IPS-11a (cell line): ENCODE data around the gene UBE2N.
"Not testable (repeated sequence)": the region's sequence is repeated elsewhere in the genome, so short reads cannot be mapped to it uniquely, and the experiment has no call there.

Source experiments
- H3K4me3 ChIP-seq: one replicate; pipeline ENCODE4 v1.5.1; 2013; ENCODE audit warnings: low read depth, low read length, control low read depth

Gene UBE2N

GRCh38 chr12:93415723-93416464 is 25.9 kb downstream of the UBE2N start:
- H3K4me3 ChIP-seq, result no peak overlapping the region

GRCh38 chr12:93413064-93413463 is 28.7 kb downstream of the UBE2N start:
- H3K4me3 ChIP-seq, result no peak overlapping the region

DNA sequence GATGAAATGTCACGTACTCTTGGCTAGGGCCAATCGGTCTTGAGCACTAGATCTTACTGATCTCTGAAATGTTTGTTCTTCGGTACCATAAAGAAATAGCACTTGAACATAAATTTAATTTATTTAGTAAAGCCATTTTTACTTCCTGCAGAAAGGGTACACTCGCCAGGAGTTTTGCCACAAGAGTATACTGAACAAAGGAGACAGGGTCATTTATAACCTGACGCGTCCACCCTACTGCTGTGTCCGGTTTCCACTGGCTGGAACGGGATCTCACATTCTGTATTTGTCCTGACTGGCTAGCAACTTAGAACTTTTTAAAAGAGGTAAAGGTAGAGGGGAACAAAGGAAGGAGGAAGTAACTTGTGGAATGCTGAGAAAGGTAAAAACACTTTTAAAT is 29.4 kb downstream of the UBE2N start:
- H3K4me3 ChIP-seq, result not testable (repeated sequence)

- not testable (repeated sequence) for H3K4me3 ChIP-seq
Measured at GRCh38 chr12:93411060-93411459, 30.7 kb downstream of the UBE2N start.

- not testable (repeated sequence) for H3K4me3 ChIP-seq
Measured at GRCh38 chr12:93409343-93410187, 32.2 kb downstream of the UBE2N start.

DNA sequence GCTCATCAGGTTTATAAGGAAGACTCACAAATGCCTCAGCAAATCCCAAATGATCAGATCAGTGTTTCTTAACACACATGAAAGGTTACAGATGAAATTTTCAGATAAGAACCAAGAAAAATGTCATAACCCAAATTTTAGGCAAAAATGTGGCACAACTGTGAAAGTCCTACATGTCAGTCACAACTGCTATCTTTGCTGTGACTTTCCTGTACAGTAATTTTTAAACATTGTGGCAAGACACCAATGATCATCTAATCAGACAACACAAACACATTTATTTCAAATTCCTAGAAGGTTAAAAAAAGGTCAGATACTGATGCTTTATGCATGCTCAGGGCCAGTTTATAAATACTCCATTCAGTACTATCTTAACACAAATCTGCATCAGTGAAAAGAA is 32.9 kb downstream of the UBE2N start:
- no peak overlapping the region for H3K4me3 ChIP-seq

DNA sequence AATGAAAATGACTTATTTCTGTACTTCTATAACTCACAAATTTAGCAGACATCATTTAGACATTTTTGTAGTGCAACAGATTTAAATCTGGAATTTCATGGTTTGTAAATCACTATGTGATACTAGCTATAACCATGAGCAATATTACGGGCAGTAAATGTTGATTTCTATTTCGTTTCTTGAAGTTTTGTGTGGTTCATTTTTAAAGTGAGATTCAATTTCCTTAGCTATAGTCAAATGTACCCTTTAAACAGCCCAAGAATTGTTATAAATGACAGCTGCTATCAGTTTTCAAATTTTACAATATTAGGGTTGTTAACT is 33.8 kb downstream of the UBE2N start:
- H3K4me3 ChIP-seq, result no peak overlapping the region

GRCh38 chr12:93407054-93407962 is 34.4 kb downstream of the UBE2N start:
- no peak overlapping the region for H3K4me3 ChIP-seq

- no peak overlapping the region for H3K4me3 ChIP-seq
Measured at GRCh38 chr12:93404961-93405849, 36.5 kb downstream of the UBE2N start.

DNA sequence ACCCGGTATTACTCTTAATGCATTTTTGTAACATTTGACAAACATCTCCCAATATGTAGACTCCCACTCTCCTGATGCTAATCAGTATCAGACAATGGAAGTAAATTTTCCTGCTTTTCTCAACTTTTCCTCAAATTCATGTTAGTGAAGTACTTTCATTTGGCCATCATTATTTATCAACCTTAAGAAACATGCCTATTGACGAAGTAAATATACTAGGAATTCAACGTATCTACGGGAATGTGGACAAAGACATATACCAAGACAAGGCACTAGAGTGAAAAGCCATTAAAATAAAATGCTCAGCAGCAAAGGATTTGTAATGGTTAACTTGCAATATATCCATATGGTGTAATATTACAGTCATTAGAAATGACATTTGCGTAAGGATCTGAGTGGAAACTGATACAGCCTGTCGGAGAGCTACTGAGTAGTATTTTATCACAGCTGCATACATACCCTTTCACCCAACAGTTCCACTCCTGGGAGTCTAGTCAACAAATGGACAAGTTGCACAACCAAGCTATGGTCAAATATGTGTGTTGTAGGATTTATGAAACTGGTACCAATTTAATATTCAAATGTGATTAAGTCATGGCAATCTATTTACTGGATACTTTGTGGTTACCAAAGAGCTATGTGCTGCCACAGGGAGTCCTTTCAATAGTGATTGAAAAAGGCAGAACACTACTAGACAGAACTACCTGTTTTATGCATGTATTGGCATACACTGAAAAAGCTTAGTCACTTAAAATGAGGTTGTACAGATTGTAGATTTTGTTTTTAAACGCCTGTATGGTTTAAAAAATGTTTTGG is 37.6 kb downstream of the UBE2N start:
- H3K4me3 ChIP-seq, result no peak overlapping the region

GRCh38 chr12:93402333-93403311 is 39.1 kb downstream of the UBE2N start:
- H3K4me3 ChIP-seq, result no peak overlapping the region

DNA sequence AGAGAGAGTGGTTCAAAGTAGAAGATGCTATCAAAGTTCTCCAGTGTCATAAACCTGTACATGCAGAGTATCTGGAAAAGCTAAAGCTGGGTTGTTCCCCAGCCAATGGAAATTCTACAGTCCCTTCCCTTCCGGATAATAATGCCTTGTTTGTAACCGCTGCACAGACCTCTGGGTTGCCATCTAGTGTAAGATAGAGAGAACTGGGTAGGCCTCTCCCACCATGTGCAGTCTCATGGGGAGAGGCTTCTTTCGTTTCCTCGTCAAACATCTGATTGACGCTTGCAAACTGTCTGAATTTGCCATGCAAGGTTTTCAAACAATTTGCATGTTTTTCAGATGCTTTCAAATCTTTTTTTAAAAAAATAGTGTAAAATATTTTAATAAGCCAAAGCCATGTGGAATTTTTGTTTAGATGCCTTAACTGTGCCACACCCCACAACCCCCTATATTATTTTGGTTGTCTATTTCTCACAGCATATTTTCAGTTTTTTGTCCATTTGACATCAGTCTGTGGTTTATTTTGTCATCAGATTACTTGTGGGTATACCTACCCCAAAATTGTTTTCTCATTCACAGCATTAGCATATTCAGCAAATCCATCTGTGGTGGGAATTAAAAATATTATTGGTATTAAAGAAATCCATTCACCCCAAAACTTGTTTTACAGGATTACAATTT is 42.4 kb downstream of the UBE2N start:
- H3K4me3 ChIP-seq, result not testable (repeated sequence)

DNA sequence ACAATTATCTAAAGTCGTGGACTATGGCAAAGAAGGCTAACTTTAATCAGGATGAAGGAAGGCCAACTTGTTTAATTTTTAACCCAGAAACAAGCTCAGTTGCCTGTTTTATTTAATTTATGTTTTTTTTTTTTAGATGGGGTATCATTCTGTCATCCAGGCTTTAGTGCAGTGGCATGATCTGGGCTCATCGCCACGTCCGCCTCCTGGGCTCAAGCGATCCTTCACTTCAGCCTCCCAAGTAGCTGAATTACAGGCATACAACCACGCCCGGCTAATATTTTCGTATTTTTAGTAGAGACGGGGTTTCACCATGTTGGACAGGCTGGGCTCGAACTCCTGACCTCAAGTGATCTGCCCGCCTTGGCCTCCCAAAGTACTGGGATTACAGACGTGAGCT is 44.3 kb downstream of the UBE2N start:
- no peak overlapping the region for H3K4me3 ChIP-seq

- H3K4me3 ChIP-seq, result no peak overlapping the region
Measured at GRCh38 chr12:93393425-93393824, 48.3 kb downstream of the UBE2N start.

DNA sequence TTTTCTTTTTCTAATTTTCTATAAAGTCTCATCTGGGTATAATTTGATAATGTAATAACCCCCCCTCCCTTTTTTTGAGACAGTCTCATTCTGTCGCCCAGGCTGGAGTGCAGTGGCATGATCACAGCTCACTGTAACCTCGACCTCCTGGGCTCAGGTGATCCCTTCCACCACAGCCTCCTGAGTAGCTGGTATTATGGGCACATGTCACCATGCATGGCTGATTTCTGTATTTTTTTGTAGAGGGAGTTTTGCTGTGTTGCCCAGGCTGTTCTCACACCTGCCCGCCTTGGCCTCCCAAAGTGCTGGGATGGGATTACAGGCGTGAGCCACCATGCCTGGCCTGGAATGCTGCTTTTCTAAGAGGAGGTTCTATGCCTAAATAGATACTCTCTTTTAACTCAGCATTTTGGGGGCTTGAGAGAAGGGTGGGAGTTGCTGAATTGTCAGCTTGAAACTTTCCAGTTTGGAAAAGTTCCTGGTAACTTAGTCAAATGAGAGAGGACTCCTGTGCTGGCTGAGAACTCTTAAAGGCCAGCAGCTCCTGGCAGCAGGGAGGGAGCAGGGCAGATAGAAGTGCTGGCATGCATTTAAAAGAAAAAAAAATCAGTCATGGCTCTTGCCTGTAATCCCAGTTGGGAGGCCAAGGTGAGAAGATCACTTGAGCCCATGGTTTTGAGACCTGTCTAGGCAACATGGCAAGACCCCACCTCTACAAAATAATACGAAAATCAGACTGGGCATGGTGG is 51.0 kb downstream of the UBE2N start:
- no peak overlapping the region for H3K4me3 ChIP-seq

DNA sequence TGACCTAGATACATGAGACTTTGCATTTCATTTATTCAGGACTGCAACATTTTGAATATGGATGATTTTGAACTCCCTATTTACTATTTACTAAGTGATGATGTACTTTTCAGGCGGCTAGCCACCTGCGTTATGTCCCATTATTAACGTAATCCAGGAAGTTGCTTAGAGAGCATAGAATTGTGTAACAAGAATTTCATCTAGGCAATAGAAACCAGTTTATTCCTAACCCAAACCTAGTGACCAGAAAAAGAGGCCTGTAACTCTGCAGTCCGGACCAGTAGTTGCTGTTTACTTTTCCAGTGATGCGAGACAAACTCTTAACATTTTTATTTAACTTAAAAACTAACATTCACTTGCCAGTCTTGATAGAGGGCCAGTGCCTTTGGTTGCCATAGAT is 51.7 kb downstream of the UBE2N start:
- no peak overlapping the region for H3K4me3 ChIP-seq

DNA sequence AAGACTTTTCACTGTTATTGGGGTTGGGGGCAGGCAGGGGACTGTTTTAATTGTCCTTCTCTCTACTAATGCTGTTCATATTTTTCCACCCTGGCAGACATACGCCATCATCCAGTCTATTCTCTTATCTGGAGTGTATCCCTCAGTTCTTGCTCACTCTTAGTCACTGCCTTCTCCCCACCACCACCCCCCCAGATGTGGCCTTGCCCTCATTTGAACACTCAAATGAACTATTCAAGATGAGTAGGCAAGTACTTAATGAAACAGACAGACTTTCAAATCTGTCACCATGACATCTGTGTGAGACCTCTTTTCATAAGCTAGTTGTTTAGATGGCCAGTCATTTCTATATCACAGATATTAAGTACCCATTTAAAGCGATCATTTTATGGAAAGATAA is 54.0 kb downstream of the UBE2N start:
- H3K4me3 ChIP-seq, result no peak overlapping the region
